ENCODE results near the gene PDE11A. TPM values are rescaled to one million over a fixed set of nuclear protein-coding genes. Genes with fewer than 3 reads are reported as not detected.

The PDE11A gene
- total and polyA plus RNA-seq, 2 of the 13 experiments (the other 11 are each of a cell fraction or from before 2014, with no cell fraction given) = 1.2 to 1.7 TPM

DNA sequence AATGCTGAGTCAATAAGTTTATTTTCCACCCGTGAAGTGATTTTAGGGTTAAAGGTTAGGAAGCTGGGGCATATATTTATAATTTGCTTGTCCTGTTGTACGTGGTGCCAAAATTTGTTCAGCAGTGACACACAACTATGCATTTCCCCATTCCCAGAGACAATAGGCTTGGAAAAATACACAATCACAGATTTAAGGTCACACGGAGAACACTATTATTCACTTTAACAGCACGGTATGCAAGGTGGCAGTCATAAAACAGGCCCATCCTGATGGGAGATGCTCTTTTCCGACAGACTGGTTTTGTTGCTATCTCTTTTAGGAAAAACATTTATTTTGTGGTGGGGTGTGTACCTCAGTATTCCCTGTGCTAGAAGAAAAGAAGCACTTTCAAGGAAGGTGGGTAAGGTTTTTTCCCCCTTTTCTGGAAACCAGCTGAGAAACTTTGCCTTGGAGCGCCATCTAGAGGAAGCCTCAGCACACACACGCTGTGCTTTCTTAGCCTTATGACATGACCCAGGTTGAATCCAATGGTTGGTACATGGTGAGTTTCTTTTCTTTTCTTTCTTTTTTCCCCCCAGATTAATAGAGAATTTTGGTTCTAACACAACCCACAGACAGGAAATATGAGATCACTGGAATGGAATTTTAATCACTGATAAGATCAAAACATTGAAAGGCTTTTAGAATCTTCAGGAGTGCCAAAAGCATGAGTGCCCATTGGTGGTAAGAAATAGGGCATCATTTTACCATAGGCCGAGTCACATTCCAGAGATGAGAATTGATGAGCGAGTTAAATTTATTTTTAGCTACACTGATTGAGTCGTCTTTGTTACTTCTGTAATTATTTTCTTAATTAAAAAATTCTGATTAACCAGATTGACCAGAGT is 347.9 kb downstream of the PDE11A start (continued):
- TF ChIP-seq, protein P1, sequence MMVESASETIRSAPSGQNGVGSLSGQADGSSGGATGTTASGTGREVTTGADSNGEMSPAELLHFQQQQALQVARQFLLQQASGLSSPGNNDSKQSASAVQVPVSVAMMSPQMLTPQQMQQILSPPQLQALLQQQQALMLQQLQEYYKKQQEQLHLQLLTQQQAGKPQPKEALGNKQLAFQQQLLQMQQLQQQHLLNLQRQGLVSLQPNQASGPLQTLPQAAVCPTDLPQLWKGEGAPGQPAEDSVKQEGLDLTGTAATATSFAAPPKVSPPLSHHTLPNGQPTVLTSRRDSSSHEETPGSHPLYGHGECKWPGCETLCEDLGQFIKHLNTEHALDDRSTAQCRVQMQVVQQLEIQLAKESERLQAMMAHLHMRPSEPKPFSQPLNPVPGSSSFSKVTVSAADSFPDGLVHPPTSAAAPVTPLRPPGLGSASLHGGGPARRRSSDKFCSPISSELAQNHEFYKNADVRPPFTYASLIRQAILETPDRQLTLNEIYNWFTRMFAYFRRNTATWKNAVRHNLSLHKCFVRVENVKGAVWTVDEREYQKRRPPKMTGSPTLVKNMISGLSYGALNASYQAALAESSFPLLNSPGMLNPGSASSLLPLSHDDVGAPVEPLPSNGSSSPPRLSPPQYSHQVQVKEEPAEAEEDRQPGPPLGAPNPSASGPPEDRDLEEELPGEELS (CRISPR knock-in tag; IDR thresholded peaks at IDR 0.05) = no peak
- TF ChIP-seq ZSCAN30 (CRISPR knock-in tag; IDR thresholded peaks at IDR 0.05) (no peak), ZNF605 (CRISPR knock-in tag; IDR thresholded peaks at IDR 0.05) (no peak), MXD4 (CRISPR knock-in tag; IDR thresholded peaks at IDR 0.05) (peak; percentile 54; the same call in 1 of the 2 replicates), ZNF670 (CRISPR knock-in tag; IDR thresholded peaks at IDR 0.05; ENCODE audit: borderline replicate concordance) (no peak), ZNF3 (CRISPR knock-in tag; IDR thresholded peaks at IDR 0.05) (0 out of 2 replicates have a peak, but pooled peaks have one; percentile 33)
- TF ChIP-seq, protein P2, sequence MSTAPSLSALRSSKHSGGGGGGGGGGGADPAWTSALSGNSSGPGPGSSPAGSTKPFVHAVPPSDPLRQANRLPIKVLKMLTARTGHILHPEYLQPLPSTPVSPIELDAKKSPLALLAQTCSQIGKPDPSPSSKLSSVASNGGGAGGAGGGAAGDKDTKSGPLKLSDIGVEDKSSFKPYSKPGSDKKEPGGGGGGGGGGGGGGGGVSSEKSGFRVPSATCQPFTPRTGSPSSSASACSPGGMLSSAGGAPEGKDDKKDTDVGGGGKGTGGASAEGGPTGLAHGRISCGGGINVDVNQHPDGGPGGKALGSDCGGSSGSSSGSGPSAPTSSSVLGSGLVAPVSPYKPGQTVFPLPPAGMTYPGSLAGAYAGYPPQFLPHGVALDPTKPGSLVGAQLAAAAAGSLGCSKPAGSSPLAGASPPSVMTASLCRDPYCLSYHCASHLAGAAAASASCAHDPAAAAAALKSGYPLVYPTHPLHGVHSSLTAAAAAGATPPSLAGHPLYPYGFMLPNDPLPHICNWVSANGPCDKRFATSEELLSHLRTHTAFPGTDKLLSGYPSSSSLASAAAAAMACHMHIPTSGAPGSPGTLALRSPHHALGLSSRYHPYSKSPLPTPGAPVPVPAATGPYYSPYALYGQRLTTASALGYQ (CRISPR knock-in tag; IDR thresholded peaks at IDR 0.05) = no peak
- TF ChIP-seq, protein P3, sequence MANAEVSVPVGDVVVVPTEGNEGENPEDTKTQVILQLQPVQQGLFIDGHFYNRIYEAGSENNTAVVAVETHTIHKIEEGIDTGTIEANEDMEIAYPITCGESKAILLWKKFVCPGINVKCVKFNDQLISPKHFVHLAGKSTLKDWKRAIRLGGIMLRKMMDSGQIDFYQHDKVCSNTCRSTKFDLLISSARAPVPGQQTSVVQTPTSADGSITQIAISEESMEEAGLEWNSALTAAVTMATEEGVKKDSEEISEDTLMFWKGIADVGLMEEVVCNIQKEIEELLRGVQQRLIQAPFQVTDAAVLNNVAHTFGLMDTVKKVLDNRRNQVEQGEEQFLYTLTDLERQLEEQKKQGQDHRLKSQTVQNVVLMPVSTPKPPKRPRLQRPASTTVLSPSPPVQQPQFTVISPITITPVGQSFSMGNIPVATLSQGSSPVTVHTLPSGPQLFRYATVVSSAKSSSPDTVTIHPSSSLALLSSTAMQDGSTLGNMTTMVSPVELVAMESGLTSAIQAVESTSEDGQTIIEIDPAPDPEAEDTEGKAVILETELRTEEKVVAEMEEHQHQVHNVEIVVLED (CRISPR knock-in tag; IDR thresholded peaks at IDR 0.05; ENCODE audit: borderline replicate concordance) = peak; percentile 24; the same call in 1 of the 2 replicates
- TF ChIP-seq, protein P4, sequence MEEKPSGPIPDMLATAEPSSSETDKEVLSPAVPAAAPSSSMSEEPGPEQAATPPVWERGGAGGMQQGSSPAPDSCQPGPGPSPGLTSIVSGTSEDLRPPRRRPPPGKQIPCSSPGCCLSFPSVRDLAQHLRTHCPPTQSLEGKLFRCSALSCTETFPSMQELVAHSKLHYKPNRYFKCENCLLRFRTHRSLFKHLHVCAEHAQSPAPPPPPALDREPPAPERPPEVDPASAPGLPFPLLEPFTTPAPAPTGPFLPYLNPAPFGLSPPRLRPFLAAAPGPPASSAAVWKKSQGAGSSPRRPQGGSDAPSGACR (CRISPR knock-in tag; IDR thresholded peaks at IDR 0.05) = no peak
- TF ChIP-seq, protein P5, sequence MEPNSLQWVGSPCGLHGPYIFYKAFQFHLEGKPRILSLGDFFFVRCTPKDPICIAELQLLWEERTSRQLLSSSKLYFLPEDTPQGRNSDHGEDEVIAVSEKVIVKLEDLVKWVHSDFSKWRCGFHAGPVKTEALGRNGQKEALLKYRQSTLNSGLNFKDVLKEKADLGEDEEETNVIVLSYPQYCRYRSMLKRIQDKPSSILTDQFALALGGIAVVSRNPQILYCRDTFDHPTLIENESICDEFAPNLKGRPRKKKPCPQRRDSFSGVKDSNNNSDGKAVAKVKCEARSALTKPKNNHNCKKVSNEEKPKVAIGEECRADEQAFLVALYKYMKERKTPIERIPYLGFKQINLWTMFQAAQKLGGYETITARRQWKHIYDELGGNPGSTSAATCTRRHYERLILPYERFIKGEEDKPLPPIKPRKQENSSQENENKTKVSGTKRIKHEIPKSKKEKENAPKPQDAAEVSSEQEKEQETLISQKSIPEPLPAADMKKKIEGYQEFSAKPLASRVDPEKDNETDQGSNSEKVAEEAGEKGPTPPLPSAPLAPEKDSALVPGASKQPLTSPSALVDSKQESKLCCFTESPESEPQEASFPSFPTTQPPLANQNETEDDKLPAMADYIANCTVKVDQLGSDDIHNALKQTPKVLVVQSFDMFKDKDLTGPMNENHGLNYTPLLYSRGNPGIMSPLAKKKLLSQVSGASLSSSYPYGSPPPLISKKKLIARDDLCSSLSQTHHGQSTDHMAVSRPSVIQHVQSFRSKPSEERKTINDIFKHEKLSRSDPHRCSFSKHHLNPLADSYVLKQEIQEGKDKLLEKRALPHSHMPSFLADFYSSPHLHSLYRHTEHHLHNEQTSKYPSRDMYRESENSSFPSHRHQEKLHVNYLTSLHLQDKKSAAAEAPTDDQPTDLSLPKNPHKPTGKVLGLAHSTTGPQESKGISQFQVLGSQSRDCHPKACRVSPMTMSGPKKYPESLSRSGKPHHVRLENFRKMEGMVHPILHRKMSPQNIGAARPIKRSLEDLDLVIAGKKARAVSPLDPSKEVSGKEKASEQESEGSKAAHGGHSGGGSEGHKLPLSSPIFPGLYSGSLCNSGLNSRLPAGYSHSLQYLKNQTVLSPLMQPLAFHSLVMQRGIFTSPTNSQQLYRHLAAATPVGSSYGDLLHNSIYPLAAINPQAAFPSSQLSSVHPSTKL (CRISPR knock-in tag; IDR thresholded peaks at IDR 0.05) = 0 out of 2 replicates have a peak, but pooled peaks have one; percentile 13
- TF ChIP-seq, protein P6, sequence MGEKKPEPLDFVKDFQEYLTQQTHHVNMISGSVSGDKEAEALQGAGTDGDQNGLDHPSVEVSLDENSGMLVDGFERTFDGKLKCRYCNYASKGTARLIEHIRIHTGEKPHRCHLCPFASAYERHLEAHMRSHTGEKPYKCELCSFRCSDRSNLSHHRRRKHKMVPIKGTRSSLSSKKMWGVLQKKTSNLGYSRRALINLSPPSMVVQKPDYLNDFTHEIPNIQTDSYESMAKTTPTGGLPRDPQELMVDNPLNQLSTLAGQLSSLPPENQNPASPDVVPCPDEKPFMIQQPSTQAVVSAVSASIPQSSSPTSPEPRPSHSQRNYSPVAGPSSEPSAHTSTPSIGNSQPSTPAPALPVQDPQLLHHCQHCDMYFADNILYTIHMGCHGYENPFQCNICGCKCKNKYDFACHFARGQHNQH (CRISPR knock-in tag; IDR thresholded peaks at IDR 0.05) = 0 out of 2 replicates have a peak, but pooled peaks have one; percentile 47
